Measurements from ENCODE around the gene SAA4.

GRCh38 chr11:18265949-18266348 is 29.3 kb upstream of the SAA4 start, which contains the start of gene SAA1:
- TF ChIP-seq SMC3 (IDR thresholded peaks at IDR 0.05) (no peak), FOSL2 (IDR thresholded peaks at IDR 0.05) (no peak), FOSL2 (CRISPR knock-in tag; IDR thresholded peaks at IDR 0.05) (no peak), POLR2A (IDR thresholded peaks at IDR 0.05; ENCODE audit: low read length) (no peak), ZFP36 (IDR thresholded peaks at IDR 0.05; ENCODE audit: borderline replicate concordance, partially characterized antibody) (no peak), HMGXB4 (CRISPR knock-in tag; IDR thresholded peaks at IDR 0.05; ENCODE audit: borderline replicate concordance) (no peak), ELK1 (IDR thresholded peaks at IDR 0.05; ENCODE audit: low read depth, low read length) (no peak), CEBPB (IDR thresholded peaks at IDR 0.05) (no peak), MAX (IDR thresholded peaks at IDR 0.05) (no peak), CBX8 (IDR thresholded peaks at IDR 0.05) (no peak), POLR2AphosphoS2 (conservative IDR thresholded peaks at IDR 0.05; ENCODE audit: low read length) (no peak), BCL3 (IDR thresholded peaks at IDR 0.05) (no peak)
- TF ChIP-seq, protein P1, sequence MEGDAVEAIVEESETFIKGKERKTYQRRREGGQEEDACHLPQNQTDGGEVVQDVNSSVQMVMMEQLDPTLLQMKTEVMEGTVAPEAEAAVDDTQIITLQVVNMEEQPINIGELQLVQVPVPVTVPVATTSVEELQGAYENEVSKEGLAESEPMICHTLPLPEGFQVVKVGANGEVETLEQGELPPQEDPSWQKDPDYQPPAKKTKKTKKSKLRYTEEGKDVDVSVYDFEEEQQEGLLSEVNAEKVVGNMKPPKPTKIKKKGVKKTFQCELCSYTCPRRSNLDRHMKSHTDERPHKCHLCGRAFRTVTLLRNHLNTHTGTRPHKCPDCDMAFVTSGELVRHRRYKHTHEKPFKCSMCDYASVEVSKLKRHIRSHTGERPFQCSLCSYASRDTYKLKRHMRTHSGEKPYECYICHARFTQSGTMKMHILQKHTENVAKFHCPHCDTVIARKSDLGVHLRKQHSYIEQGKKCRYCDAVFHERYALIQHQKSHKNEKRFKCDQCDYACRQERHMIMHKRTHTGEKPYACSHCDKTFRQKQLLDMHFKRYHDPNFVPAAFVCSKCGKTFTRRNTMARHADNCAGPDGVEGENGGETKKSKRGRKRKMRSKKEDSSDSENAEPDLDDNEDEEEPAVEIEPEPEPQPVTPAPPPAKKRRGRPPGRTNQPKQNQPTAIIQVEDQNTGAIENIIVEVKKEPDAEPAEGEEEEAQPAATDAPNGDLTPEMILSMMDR (IDR thresholded peaks at IDR 0.05) = no peak
- TF ChIP-seq, protein P2, sequence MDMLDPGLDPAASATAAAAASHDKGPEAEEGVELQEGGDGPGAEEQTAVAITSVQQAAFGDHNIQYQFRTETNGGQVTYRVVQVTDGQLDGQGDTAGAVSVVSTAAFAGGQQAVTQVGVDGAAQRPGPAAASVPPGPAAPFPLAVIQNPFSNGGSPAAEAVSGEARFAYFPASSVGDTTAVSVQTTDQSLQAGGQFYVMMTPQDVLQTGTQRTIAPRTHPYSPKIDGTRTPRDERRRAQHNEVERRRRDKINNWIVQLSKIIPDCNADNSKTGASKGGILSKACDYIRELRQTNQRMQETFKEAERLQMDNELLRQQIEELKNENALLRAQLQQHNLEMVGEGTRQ (IDR thresholded peaks at IDR 0.05) = no peak
- TF ChIP-seq, protein P3, sequence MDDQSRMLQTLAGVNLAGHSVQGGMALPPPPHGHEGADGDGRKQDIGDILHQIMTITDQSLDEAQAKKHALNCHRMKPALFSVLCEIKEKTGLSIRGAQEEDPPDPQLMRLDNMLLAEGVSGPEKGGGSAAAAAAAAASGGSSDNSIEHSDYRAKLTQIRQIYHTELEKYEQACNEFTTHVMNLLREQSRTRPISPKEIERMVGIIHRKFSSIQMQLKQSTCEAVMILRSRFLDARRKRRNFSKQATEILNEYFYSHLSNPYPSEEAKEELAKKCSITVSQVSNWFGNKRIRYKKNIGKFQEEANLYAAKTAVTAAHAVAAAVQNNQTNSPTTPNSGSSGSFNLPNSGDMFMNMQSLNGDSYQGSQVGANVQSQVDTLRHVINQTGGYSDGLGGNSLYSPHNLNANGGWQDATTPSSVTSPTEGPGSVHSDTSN (IDR thresholded peaks at IDR 0.05) = no peak
